SKM-1 treated with dmso at 0.1 percent for 144 hours (cell line): ENCODE measurements around the gene NCKIPSD.

ENCODE experiments used
- DNase-seq: peaks from one replicate; lab custom pipeline; 2025; ENCODE audit not compliant: unreplicated experiment; lab: John Stamatoyannopoulos, UW

Gene NCKIPSD

DNA sequence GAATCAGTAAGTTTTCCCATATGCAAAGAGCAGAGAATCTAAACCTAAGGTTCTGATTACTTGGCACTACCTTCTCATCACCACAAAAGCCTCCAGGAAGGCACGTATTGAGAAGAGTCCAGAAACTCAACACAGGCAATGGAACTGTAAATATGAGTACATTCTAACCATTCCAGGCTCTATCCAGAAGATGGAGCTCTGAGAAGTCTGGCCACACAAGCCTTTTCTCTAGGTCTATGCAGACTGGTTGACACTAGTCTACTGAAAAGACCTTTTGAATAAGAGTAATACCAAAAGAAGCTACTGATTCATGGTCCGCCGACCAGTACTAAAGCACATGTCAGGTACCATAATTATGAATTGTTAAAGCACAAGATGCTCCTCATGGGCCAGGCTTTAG, 12.2 kb upstream of the NCKIPSD start:
- no peak for DNase-seq

DNA sequence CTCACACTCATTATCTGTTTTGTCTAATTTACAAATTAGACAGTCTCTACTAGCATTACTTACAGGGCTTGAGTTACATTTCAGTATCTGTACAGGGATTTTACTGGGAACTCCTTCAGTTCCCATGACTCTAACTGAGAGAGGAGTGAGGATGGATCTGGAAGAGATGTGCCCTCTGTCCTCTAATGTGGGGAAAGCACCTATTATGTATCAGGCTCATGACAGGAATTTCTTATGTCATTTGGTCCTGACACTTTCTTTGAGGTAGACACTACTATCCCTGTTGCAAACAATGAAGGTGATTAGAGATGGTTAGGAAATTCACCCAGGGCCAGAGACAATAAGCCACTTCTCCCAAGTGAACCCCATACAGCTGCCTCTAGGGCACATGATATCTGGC, 10.9 kb upstream of the NCKIPSD start:
- no peak for DNase-seq

DNA sequence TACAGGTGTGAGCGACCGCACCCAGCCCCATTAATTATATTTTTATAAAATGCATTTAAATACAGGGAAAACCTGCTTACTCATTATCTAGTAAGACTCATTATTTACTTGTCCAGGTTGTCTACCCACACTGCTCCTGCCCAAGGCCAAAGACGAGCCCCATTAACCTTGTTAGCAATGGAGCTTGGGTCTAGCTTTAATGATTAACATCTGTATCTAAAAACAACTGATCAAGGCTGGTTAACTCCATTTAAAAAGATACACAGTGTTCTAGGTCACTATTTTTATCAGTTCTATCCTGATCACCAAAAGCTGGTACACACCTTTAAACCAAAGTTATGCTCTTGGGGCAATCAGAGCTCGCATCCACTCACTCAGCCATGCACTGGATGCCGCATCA, 10.4 kb upstream of the NCKIPSD start:
- DNase-seq: no peak

DNA sequence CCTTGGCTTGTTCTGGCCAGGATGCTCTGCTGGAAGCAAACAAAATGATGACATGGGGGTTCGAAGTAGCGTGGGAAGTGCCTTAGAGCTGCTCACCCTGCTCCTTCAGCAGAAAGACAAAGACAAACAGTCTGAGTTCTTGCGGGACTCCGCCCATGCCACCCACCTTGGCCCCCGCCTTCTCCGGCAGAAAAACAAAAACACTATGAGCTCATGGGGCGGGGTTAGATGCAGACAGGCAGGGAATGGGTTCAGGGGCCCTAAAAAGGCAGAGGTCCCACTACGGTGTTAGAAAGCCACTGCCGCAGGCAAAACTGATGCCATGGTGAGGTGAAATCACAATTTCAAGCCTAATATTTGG, 9.7 kb upstream of the NCKIPSD start:
- DNase-seq: no peak

DNA sequence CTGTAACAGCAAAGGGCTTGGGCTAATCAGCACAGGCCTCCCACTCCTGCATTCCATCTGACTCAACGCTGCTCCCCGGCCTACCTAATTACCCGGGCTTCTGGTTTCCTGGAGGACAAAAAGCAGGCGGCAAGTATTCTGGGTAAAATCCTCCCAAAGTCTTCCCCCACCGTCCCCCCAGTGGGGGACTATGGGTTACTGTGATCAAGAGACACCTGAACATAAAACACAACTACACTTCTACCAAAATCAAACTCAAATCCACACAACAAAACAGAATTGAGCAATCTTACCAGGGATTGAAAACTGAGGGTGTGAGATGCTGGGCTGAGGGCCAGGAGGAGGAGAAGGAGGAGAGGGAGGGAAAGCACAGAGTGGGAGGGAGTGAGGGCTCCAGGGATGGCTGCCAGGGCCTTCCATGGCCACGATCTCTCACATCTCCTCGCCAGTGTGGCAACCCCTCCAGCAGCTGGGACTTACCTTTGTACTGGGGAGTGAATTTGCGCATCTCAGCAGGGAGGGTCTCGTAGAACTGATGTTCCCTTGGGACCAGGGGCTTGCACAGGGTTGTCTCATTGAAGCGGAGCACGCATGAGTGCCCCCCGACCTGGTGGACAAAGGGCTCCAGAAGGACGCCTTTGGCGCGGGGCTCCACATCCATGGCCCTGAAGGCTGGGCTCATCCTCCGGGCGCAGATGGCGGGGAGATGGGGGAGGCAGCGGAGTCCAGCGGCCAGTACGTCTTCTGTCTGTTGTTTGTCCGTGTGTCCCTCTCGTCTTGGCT, 9.1 kb upstream of the NCKIPSD start:
- no peak for DNase-seq

DNA sequence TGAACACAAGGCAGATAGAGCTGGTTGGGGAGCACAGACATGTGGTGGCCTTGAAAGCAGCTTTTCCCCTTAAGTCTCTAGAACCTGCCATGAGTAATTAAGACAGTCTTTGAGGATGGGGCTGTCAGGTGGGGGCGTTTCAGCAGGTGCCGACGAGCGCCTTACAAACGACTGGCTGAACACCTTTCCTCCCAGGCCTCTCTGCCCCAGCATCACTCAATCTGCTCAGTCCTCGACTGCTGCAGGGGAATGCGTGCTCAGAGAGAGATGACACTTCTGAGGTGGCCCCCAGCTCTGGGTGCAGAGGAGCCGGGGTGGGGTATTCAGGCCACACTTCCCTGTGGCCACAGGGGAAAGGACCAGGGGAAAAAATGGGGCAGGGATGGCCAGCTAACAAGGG, 8.1 kb upstream of the NCKIPSD start:
- no peak for DNase-seq

DNA sequence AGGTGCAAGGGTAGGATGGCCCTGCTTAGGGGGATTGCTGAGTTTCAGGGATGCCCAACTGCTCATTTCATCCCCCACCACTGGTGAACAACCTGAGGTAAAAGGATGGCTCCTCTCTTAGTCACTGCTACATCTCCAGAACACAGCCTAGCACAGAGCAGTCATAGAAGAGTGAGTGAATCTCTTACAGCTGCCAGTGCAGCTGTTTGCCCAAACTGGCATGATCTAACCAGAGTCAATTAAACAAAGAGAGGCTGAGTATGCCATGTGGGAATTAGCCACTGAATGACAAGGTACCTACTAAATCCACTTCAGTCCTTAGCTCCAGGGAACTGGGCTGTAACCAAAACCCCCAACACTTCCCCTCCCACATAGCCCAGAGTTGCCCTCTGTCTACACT, 6.8 kb upstream of the NCKIPSD start:
- no peak for DNase-seq

DNA sequence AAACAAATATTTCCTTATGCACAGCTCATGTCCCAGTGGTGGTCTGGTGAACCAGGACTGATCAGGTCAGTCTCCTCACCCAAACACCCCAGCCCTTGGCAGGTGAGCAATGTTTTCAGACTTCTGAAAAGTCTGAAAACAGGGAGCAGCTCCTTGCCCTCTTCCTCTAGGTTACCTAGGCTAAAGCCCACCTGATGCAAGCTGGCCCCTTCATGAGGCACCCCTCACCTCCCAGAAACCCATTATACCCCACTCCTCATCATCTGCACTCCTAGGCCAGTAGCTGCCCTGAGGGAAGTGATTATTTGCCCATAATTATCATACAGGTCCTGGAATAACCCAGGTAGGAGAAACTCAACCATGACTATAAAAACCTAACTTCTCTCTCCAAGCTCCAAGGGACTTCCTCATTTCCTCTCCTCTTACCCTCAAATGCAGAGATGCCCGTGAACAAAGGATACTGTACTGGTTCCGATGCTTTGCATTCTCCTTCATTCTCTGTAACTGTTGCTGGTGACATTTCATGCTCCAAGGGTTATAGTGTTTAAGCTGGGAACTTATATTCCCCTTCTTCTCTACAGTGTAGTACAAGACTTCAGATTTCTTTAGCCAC, 5.2 kb upstream of the NCKIPSD start:
- no peak for DNase-seq

DNA sequence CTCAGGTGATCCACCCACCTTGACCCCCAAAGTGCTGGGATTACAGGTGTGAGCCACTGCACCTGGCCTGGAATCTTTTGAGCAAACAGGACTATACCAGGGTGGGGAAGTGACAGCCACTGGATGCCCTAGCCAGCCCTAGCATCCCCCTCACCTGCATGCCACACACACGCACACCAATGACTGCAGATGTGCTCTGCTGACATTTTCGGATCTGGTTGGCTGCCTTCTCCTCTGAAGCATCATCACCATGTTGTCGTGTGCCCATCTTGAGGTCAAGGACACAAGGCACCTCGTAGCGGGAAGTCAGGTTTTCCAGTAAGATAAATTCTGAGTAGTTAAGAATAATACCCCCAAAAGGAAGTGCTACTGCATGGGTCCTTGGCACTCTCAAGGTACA, 3.7 kb upstream of the NCKIPSD start:
- DNase-seq: no peak

DNA sequence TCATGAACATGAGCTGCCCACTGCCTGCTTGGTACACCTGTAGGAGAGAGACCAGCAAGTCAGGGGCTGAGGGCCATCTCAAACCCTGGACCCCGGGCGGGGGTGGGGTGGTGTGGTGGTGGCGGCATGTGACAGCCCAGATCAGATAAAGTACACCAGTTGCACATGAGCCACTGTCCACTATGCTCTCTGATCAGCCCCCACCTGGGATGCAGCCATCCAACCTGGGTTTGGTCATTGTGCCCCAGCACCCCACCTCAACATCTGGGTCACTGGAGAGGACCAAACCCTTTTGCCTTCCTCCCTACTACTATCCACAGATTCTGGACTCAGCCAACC, 3.0 kb upstream of the NCKIPSD start:
- no peak for DNase-seq

DNA sequence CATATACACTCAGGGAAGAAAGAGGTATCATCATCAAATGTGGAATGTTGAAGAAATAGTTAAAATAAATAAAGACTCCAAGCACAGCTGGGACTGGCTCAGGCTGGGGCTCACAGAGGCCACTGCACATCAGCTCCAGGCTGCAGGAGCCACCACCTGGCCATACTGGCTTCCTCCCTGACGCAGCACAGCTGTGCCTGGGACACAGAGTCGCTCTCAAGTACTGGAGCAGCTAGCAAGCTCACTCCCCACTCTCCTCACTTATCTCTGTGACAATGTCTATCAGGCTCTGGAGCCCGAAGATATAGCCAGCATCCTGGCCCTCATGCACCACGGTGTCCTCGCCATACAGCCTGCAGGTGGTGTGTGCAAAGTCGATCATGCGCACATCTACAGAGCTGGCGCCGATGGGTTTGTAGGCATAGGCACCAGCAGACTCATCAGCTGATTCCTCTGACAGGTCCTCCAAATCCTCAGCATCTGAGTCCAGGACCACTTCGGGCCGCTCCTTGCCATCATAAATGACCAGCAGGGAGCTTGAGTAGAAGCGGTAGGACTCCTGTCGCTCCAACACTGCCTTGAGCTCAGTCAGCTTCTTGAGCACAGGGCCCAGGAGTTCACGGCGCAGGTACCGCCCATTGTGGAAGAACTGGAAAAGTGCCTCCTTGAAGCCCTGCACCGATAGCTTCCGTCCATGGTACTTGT, 2.5 kb upstream of the NCKIPSD start:
- no peak for DNase-seq

DNA sequence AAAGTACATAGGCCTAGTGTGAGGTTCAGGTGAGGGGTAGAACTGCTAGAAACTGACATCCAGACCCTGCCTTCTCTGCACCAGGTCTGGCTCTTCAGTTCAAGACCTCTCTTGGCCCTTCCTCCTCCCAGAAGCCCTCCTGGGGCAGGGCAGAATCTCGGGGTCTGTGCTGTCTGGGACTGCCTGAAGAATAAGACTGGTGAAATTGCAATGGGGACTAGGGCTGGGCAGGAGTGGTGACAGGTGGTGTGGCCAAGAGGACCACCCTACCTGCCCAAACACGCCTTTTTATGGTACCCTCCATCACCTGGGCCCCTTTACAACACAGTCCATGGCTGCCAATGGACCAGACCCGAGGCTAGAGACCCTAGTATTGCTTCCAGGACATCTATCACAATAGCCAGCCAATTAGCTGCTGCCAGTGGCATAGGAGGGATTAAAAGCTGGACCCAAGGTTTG, 1.5 kb upstream of the NCKIPSD start:
- no peak for DNase-seq

DNA sequence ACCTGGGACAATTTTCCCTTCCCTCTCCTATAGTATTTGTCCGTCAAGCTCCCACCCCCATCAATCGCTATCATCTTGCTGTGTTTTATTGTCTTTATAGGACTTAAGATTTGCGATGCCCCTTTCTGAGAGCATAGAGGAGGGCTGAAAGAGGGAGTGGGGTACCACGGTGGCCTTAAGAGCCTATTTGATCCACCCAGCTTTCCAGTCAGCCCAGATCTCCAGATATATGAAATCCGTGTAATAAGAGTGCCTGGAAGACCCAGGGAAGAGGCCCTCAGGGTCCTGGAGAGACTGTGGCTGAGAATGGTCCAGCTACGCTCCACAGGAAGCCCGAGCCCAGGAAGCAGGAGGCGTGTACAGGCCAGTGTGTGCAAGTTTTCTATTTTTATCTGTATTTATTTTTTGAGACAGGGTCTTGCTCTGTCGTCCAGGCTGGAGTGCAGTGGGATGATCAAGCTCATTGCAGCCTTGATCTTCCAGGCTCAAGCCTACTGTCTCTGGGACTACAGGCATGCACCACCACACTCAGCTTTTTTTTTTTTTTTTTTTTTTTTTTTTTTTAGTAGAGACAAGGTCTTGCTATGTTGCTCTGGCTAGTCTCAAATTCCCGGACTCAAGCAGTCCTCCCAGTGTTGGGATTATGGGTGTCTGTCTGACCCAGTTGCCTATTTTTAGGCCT, 964 bp upstream of the NCKIPSD start:
- DNase-seq: no peak

DNA sequence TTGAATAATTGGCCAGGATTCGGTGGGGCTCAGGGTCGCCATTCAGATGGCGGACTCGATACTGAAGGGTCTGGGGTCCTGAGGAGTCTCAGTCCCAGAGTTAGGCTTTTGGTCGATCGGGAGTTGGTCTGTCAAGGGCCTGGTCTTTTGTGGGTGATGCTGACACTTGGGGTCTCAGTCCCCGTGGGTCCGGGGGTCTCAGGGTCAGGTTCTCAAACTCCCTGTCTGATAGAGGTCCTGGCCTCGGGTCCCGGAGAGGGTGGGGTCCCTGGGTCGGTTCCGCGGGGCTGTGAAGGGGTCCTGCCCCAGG, 467 bp downstream of the NCKIPSD start:
- no peak for DNase-seq

DNA sequence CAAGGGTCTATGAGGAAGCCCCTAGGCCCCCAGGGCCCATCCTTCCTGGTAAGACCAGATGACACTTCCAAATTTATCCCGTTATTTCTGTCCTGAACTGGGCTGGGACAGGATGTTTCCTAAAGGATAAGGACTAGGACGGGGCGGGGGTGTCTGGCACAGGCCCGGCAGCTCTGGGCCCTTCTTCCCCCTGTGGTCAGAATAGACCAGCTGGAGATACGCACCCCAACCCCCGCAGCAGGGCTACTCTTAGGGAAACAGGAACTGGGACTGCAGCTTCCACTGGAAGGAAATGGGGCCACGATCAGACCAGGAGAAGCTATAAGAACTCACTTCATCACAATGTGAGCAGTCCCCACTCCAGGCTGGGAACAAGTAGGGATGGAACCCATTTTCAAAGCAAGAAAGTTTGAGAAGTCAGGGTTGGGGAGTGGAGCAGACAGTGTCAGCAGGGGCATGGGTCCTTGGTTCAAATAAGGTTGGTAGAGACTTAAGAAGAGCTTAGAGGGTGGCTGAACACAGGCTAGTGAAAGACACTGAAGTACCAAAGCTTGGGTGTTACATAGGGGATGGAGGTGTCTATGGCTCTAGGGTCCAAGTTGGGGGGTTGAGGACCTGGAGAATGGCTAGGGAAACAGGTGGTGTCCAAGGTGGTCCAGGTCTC, 1.1 kb downstream of the NCKIPSD start:
- peak; percentile 47 for DNase-seq

DNA sequence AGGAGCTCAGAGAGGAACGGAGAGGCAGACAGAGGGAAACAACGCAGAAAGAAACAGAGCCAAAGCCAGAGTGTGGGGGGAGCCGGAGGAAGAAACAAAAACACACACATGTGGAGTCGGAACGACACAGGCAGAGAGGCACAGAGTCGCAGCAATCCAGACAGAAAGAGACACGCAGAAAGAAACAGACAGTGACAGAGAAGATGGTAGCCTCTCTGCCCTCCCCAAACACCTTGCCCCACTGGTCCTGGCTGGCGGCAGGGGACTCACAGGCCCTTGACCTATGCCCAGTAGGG, 1.7 kb downstream of the NCKIPSD start:
- DNase-seq: no peak

DNA sequence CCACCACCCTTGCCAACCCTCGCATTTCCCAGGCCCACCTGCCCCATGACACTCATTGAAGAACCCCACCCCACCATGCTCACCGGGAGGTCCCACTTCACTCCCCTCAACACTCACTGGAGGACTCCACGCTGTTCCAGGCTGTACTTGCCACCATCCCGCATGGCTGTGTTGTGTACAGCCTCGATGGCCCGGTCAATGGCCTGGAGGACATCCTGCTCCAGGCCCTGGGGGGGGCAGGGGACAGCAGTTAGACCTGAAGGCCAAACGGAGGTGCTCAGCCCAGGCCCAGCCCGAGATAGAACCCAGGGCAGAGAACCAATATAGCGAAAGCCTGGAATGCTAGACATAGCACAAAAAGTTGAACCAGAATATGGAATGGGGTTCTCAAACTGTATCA, 2.9 kb downstream of the NCKIPSD start:
- DNase-seq: no peak

DNA sequence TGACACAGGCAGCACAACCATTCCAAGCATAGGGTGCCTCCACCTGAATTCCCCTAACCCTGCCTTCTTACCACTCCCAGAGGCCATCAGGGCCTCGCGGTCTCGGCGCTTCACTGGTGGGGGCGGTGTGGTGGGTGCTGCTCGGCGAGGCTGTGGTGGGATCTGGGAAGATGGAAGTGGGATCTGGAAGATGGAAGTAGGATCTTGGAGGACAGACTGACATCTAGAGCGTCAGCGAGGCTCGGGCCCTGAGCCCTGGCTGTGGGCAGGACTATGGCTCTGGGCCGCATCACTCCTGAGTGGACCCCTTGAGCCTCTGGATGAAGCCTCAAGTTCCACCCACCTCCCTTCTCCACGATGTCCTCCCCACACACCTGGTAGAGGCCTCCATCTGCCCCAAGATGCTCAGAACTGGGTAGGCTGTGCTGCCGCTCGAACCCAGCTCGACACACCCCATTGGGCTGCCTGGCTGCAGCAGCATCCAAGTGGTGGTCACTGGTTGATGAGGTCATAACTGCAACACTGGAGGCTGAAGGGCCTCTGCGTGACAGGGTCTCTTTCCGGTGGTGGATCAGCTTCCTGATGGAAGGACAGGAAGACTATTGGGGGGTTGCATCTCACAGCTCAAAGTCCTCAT, 3.6 kb downstream of the NCKIPSD start:
- no peak for DNase-seq

DNA sequence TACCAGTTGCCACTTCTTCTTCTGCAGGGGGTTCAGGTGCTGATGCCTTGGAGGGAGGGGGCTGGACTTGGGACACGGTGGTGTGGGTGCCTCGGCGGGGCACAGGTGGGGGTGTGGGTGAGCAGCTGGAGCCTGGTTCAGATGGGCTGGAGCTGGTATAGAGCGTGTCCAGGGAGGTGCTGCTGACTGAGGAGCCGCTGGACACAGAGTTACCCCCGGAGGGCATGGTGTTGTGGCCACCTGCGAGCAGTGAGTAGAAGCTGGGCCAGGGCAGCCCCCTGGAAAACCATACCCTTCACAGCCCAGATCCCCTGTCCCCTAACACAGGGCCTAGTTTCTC, 4.2 kb downstream of the NCKIPSD start:
- DNase-seq: no peak

DNA sequence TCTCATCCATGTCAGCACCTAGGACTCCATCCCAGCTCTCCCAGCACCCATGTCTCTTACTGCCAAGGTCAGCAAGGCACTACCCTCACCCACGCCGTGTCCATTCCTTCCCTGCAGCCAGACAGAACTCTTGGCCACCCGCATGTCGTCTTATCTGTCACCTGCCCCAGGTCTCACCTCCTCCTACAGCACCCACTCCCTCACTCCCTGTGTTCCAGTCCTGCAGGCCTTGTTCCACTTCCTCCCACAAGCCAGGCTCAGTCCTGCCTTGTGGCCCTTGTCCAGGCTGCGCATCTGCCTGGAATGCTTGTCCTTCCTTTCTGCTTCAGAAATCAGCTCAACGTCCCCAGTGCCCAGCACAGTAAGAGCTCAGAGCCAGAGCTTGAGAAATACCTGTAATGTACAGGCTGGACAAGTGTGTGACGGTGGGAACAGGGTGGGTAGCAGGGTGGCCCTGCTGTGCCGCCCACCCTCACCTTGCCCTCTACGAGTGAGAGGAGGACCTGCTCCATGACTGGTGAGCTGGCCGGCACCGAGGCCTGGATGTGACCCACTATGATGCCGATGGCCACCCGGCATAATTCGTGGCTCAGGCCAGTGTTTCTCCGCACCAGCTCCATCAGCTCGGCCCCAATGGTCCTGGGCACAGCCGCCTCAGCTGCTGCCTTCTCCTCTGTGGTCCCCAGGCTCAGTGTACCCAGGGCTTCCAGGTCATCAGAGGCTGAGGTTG, 4.7 kb downstream of the NCKIPSD start:
- no peak for DNase-seq
